ENCODE measurements around the gene ACTG2. TPM values are rescaled to one million over a fixed set of nuclear protein-coding genes. Genes with fewer than 3 reads are reported as not detected.
"Not testable (repeated sequence)": the region's sequence is repeated elsewhere in the genome, so short reads cannot be mapped to it uniquely, and the experiment has no call there.

The ACTG2 gene
- total RNA-seq, 4 donors from 2014 or later = 37.7 to 809 (median 109) TPM

GRCh38 chr2:73870084-73870483, 22.7 kb upstream of the ACTG2 start:
- Histone ChIP-seq H3K27me3 (no peaks in the 10 kb centered on the region), H3K27ac (peak overlapping the region; percentile 22 to 79 (median 71)), H3K9me3 (no peaks in the 10 kb centered on the region), H3K4me3 (no peak overlapping the region), H3K36me3 (peaks cover 0 to 32% (median 6%) of the 10 kb centered on the region in 3 donors), H3K4me1 (peaks cover 0 to 12% (median 4%) of the 10 kb centered on the region in 3 donors)
- DNase-seq = no peak
- TF ChIP-seq CTCF (IDR thresholded peaks at IDR 0.05) (no peak), POLR2A (IDR thresholded peaks at IDR 0.05) (no peak)
- 23 to 39% methylated on average over 3 to 4 of the region's 4 CpGs for WGBS, 2 donors
- intact Hi-C loops (cut with DNase I) = no loop called here

GRCh38 chr2:73877071-73877802, 15.6 kb upstream of the ACTG2 start:
- DNase-seq = no peak
- WGBS, 2 donors = 24 to 32% methylated on average over 9 of the region's 9 CpGs

GRCh38 chr2:73877984-73878383, 14.8 kb upstream of the ACTG2 start:
- H3K9me3 ChIP-seq; H3K36me3 ChIP-seq; H3K27me3 ChIP-seq; H3K4me3 ChIP-seq; DNase-seq; intact Hi-C loops (cut with DNase I): not testable (repeated sequence)
- WGBS, 2 donors = 91 to 93% methylated on average over 4 to 5 of the region's 5 CpGs
- Histone ChIP-seq H3K4me1 (peaks cover 0 to 15% (median 0%) of the 10 kb centered on the region in 3 donors), H3K27ac (peak overlapping the region in 3 of 4 donors; percentile 13 to 44 (median 14))

More at GRCh38 chr2:73877071-73877802, 15.6 kb upstream of the ACTG2 start:
- Histone ChIP-seq H3K4me1 (peaks cover 0 to 15% (median 0%) of the 10 kb centered on the region in 3 donors), H3K36me3 (peaks cover 0 to 5% (median 0%) of the 10 kb centered on the region in 3 donors), H3K27ac (peak overlapping the region in 3 of 4 donors; percentile 13 to 44 (median 24)), H3K27me3 (no peaks in the 10 kb centered on the region), H3K9me3 (no peaks in the 10 kb centered on the region), H3K4me3 (peak overlapping the region in 1 of 4 donors; percentile 16)
- TF ChIP-seq CTCF (IDR thresholded peaks at IDR 0.05) = no peak
- TF ChIP-seq POLR2A (IDR thresholded peaks at IDR 0.05) = no peak
- intact Hi-C loops (cut with DNase I) = no loop called here

- Histone ChIP-seq H3K27me3 (no peaks in the 10 kb centered on the region), H3K27ac (no peak overlapping the region), H3K4me3 (no peak overlapping the region), H3K36me3 (no peaks in the 10 kb centered on the region), H3K4me1 (no peaks in the 10 kb centered on the region), H3K9me3 (no peaks in the 10 kb centered on the region)
- 49 to 73% methylated on average over 2 of the region's 2 CpGs for WGBS, 2 donors
- DNase-seq = no peak
- TF ChIP-seq CTCF (IDR thresholded peaks at IDR 0.05) = no peak
- no peak for TF ChIP-seq POLR2A (IDR thresholded peaks at IDR 0.05)
- intact Hi-C loops (cut with DNase I) = no loop called here
Measured at GRCh38 chr2:73885406-73885805, 7.4 kb upstream of the ACTG2 start.

- H3K27me3 ChIP-seq = no peaks in the 10 kb centered on the region
- H3K4me3 ChIP-seq = no peak overlapping the region
- WGBS, 2 donors = 81 to 84% methylated on average over 4 of the region's 4 CpGs
- intact Hi-C loops (cut with DNase I) = no loop called here
- no peaks in the 10 kb centered on the region for H3K4me1 ChIP-seq
- DNase-seq = no peak
- TF ChIP-seq POLR2A (IDR thresholded peaks at IDR 0.05) (no peak), CTCF (IDR thresholded peaks at IDR 0.05) (no peak)
- H3K9me3 ChIP-seq = no peaks in the 10 kb centered on the region
- no peaks in the 10 kb centered on the region for H3K36me3 ChIP-seq
- no peak overlapping the region for H3K27ac ChIP-seq
Measured at GRCh38 chr2:73886357-73886756, 6.5 kb upstream of the ACTG2 start.

- H3K4me1 ChIP-seq; H3K4me3 ChIP-seq; DNase-seq; intact Hi-C loops (cut with DNase I); H3K27me3 ChIP-seq; H3K27ac ChIP-seq; H3K36me3 ChIP-seq; H3K9me3 ChIP-seq: not testable (repeated sequence)
- 63 to 82% methylated on average over 10 to 11 of the region's 11 CpGs for WGBS, 2 donors
Measured at GRCh38 chr2:73887596-73888353, 5.0 kb upstream of the ACTG2 start.

All from esophagus squamous epithelium (tissue), 5 donors.